Measurements from ENCODE around the gene KLKB1. TPM values are rescaled to one million over a fixed set of nuclear protein-coding genes. Genes with fewer than 3 reads are reported as not detected.

Gene KLKB1
- total RNA-seq, 1 experiment from 2014 or later = 10.1 TPM

DNA sequence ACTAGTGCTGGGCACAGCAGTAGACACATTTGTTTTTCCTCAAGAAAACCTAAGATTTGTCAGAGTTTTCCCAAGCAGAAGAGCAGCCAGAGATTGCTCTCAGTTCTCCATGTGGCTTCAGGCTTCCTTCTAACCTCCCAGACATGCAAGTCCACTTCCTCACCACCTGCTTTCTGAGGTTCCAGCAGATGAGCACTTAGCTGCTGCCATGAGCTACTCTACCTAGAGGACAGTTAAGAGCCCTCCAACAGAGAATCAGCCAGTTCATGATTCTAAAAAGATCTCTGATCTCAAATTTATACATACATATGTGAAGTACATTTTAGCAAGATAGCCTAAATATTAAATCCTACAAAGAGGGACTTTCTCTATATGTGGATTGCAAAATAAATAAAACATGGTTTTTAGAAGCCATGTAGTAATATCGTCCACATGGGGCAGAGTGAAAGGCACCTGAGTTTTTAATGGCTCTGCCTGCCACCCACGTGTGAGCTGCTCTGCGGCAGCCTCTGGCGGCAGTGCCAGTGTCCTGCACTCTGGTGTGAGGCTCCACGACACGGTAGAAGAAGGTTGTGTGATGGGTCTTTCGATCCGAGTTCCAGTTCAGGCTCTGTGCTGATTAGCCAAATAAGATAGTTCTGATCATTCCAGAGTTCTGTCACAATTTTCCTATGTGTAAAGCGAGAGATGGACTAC lies 25.6 kb upstream of the KLKB1 start (continued):
- no peak for TF ChIP-seq JAZF1 (CRISPR knock-in tag; IDR thresholded peaks at IDR 0.05)
- no peak for TF ChIP-seq ETV6 (CRISPR knock-in tag; IDR thresholded peaks at IDR 0.05)
- TF ChIP-seq, protein P1, sequence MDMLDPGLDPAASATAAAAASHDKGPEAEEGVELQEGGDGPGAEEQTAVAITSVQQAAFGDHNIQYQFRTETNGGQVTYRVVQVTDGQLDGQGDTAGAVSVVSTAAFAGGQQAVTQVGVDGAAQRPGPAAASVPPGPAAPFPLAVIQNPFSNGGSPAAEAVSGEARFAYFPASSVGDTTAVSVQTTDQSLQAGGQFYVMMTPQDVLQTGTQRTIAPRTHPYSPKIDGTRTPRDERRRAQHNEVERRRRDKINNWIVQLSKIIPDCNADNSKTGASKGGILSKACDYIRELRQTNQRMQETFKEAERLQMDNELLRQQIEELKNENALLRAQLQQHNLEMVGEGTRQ (CRISPR knock-in tag; IDR thresholded peaks at IDR 0.05) = 0 out of 2 replicates have a peak, but pooled peaks have one; percentile 28
- TF ChIP-seq, protein P2, sequence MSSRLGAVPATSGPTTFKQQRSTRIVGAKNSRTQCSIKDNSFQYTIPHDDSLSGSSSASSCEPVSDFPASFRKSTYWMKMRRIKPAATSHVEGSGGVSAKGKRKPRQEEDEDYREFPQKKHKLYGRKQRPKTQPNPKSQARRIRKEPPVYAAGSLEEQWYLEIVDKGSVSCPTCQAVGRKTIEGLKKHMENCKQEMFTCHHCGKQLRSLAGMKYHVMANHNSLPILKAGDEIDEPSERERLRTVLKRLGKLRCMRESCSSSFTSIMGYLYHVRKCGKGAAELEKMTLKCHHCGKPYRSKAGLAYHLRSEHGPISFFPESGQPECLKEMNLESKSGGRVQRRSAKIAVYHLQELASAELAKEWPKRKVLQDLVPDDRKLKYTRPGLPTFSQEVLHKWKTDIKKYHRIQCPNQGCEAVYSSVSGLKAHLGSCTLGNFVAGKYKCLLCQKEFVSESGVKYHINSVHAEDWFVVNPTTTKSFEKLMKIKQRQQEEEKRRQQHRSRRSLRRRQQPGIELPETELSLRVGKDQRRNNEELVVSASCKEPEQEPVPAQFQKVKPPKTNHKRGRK (CRISPR knock-in tag; IDR thresholded peaks at IDR 0.05; ENCODE audit: borderline replicate concordance) = no peak
- TF ChIP-seq, protein P3, sequence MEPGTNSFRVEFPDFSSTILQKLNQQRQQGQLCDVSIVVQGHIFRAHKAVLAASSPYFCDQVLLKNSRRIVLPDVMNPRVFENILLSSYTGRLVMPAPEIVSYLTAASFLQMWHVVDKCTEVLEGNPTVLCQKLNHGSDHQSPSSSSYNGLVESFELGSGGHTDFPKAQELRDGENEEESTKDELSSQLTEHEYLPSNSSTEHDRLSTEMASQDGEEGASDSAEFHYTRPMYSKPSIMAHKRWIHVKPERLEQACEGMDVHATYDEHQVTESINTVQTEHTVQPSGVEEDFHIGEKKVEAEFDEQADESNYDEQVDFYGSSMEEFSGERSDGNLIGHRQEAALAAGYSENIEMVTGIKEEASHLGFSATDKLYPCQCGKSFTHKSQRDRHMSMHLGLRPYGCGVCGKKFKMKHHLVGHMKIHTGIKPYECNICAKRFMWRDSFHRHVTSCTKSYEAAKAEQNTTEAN (CRISPR knock-in tag; IDR thresholded peaks at IDR 0.05) = no peak
- TF ChIP-seq, protein P4, sequence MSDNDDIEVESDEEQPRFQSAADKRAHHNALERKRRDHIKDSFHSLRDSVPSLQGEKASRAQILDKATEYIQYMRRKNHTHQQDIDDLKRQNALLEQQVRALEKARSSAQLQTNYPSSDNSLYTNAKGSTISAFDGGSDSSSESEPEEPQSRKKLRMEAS (CRISPR knock-in tag; IDR thresholded peaks at IDR 0.05) = 0 out of 2 replicates have a peak, but pooled peaks have one; percentile 16
- TF ChIP-seq, protein P5, sequence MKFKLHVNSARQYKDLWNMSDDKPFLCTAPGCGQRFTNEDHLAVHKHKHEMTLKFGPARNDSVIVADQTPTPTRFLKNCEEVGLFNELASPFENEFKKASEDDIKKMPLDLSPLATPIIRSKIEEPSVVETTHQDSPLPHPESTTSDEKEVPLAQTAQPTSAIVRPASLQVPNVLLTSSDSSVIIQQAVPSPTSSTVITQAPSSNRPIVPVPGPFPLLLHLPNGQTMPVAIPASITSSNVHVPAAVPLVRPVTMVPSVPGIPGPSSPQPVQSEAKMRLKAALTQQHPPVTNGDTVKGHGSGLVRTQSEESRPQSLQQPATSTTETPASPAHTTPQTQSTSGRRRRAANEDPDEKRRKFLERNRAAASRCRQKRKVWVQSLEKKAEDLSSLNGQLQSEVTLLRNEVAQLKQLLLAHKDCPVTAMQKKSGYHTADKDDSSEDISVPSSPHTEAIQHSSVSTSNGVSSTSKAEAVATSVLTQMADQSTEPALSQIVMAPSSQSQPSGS (CRISPR knock-in tag; IDR thresholded peaks at IDR 0.05; ENCODE audit: borderline replicate concordance, low read depth) = no peak

DNA sequence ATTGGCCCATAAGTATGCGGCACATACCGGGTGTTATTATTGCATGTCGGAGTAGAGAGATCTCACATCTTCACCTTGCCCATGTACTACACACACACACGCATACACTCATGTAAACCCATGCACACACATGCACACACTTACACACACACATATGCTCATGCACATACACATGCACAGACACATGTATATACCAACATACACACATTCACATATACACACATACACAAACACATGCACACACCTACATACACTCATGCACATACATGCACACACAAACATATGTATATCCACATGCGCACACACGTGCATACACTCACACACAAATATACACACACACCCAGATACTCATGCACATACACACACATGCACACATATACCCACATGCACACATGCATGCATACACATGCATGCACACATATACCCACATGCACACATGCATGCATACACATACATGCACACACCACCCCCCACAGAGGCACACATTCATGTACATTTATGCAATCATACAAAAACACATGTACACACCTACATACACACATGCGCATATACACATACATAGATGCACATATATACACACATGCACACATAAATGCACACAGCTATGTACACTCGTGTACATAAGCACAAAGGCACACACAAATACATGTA lies 24.7 kb upstream of the KLKB1 start:
- ChIA-PET POLR2A (interaction anchor here (0.9 kb wide), 1 partner anchor 63 kb away, joined by 3 read pairs; no protein-coding TSS in a partner anchor), CTCF (interaction anchor here (0.6 to 1.5 kb wide), 9 partner anchors 7 to 163 kb away, joined by 3 to 9 read pairs (median 4); partner anchors contain the start of genes CYP4V2, F11 and TLR3)
- H3K4me3 Mint-ChIP-seq = no peak overlapping the region
- H3K27me3 Mint-ChIP-seq (ENCODE audit: low read depth) = no peaks in the 10 kb centered on the region
- DNase-seq (ENCODE audit: low spot score) = no peak
- no peak for ATAC-seq
- TF ChIP-seq, protein P6, sequence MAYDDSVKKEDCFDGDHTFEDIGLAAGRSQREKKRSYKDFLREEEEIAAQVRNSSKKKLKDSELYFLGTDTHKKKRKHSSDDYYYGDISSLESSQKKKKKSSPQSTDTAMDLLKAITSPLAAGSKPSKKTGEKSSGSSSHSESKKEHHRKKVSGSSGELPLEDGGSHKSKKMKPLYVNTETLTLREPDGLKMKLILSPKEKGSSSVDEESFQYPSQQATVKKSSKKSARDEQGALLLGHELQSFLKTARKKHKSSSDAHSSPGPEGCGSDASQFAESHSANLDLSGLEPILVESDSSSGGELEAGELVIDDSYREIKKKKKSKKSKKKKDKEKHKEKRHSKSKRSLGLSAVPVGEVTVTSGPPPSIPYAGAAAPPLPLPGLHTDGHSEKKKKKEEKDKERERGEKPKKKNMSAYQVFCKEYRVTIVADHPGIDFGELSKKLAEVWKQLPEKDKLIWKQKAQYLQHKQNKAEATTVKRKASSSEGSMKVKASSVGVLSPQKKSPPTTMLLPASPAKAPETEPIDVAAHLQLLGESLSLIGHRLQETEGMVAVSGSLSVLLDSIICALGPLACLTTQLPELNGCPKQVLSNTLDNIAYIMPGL (CRISPR knock-in tag; IDR thresholded peaks at IDR 0.05) = no peak
- TF ChIP-seq, protein P7, sequence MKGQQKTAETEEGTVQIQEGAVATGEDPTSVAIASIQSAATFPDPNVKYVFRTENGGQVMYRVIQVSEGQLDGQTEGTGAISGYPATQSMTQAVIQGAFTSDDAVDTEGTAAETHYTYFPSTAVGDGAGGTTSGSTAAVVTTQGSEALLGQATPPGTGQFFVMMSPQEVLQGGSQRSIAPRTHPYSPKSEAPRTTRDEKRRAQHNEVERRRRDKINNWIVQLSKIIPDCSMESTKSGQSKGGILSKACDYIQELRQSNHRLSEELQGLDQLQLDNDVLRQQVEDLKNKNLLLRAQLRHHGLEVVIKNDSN (CRISPR knock-in tag; IDR thresholded peaks at IDR 0.05) = no peak
- TF ChIP-seq SOX15 (CRISPR knock-in tag; IDR thresholded peaks at IDR 0.05) = no peak
- peaks cover 28% of the 10 kb centered on the region for H3K4me1 Mint-ChIP-seq
- peaks cover 3% of the 10 kb centered on the region for H3K36me3 Mint-ChIP-seq
- H3K27ac Mint-ChIP-seq = 0 out of 2 replicates have a peak overlapping the region, but pooled peaks have one; percentile 32
- peaks cover 11% of the 10 kb centered on the region for H3K9me3 Mint-ChIP-seq

DNA sequence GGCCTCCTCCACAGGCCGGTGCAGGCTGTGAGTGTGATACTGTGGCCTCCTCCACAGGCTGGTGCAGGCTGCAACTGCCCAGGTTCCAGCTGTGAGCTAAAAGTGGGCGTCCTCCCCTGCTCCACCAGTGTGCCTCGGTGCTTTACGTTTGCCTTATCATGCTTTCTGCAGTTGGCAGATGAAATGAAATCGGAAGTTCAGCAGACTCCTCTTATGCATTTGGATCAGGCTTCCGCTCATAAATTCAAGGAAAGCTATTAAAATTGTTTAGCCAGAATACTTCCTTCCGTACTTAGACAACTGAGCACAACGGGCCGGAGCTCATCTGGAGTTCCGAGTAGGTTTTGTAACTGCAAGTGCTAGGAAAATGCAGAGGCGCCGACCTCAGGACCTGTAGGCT lies 23.9 kb upstream of the KLKB1 start:
- no peak for ATAC-seq
- ChIA-PET CTCF (interaction anchor here (0.6 kb wide), 2 partner anchors 38 to 335 kb away, joined by 3 read pairs; no protein-coding TSS in a partner anchor), POLR2A (interaction anchor here (0.9 kb wide), 1 partner anchor 62 kb away, joined by 3 read pairs; no protein-coding TSS in a partner anchor)
- Mint-ChIP-seq H3K4me1 (peaks cover 28% of the 10 kb centered on the region), H3K27ac (no peak overlapping the region; the same call in 1 of the 2 replicates), H3K27me3 (ENCODE audit: low read depth) (no peaks in the 10 kb centered on the region), H3K9me3 (peaks cover 16% of the 10 kb centered on the region), H3K36me3 (peaks cover 3% of the 10 kb centered on the region), H3K4me3 (no peak overlapping the region)
- DNase-seq (ENCODE audit: low spot score) = no peak
- no peak for TF ChIP-seq TEAD1 (CRISPR knock-in tag; IDR thresholded peaks at IDR 0.05)
- TF ChIP-seq ELF4 (CRISPR knock-in tag; IDR thresholded peaks at IDR 0.05; ENCODE audit: low read depth) = no peak
- TF ChIP-seq ZNF671 (CRISPR knock-in tag; IDR thresholded peaks at IDR 0.05) = no peak
- no peak for TF ChIP-seq GABPB1 (CRISPR knock-in tag; IDR thresholded peaks at IDR 0.05)
- no peak for TF ChIP-seq TP53 (CRISPR knock-in tag; IDR thresholded peaks at IDR 0.05)
- TF ChIP-seq, protein P8, sequence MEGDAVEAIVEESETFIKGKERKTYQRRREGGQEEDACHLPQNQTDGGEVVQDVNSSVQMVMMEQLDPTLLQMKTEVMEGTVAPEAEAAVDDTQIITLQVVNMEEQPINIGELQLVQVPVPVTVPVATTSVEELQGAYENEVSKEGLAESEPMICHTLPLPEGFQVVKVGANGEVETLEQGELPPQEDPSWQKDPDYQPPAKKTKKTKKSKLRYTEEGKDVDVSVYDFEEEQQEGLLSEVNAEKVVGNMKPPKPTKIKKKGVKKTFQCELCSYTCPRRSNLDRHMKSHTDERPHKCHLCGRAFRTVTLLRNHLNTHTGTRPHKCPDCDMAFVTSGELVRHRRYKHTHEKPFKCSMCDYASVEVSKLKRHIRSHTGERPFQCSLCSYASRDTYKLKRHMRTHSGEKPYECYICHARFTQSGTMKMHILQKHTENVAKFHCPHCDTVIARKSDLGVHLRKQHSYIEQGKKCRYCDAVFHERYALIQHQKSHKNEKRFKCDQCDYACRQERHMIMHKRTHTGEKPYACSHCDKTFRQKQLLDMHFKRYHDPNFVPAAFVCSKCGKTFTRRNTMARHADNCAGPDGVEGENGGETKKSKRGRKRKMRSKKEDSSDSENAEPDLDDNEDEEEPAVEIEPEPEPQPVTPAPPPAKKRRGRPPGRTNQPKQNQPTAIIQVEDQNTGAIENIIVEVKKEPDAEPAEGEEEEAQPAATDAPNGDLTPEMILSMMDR (IDR thresholded peaks at IDR 0.05) = no peak
- no peak for TF ChIP-seq ZNF219 (CRISPR knock-in tag; IDR thresholded peaks at IDR 0.05; ENCODE audit: borderline replicate concordance)
- TF ChIP-seq NR2C2 (CRISPR knock-in tag; IDR thresholded peaks at IDR 0.05) = no peak
- TF ChIP-seq CBFB (CRISPR knock-in tag; IDR thresholded peaks at IDR 0.05; ENCODE audit: low read depth) = no peak
- no peak for TF ChIP-seq MYBL2 (CRISPR knock-in tag; IDR thresholded peaks at IDR 0.05)
- TF ChIP-seq NFE2L1 (CRISPR knock-in tag; IDR thresholded peaks at IDR 0.05) = no peak
- TF ChIP-seq HMGA2 (CRISPR knock-in tag; IDR thresholded peaks at IDR 0.05) = no peak
